A673 (cell line): Measurements from ENCODE around the gene TUBA3E.

Source experiments
- CTCF ChIP-seq: fragments of 300-800, 200-600 bp; sonication (generic); conservative IDR thresholded peaks from 2 replicates; pipeline ENCODE4 v1.5.1; 2017; ENCODE audit warnings: low read depth, mild to moderate bottlenecking, antibody characterized with exemption, low read length, moderate library complexity, mixed read lengths
- EZH2 ChIP-seq: fragments of 200-600 bp; sonication (generic); IDR thresholded peaks from 2 replicates; pipeline ENCODE4 v1.6.1; 2017; ENCODE audit warnings: borderline replicate concordance, low read depth, mild to moderate bottlenecking, mixed read lengths, antibody characterized with exemption, low read length; ENCODE audit not compliant: poor library complexity, severe bottlenecking

DNA sequence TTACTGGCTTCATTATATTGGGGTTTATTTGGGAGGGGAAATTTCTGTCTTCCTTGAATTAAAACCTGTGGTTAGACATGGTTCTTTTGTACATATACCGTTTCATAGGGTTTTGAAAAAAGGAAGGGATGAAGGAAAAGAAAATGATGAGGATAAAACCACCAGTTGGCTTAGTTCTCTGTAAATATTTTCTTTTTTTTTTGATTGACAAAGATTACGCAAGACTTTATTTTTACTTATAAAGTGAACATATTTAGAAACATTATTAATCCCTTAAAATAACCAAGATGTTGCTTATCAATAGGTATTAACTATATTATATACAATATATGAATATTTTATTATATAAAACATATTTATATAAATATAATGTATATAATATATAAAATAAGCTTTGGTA, 45.1 kb upstream of the TUBA3E start:
- TF ChIP-seq CTCF (no peak), EZH2 (no peak)
